HG02852 (cell line): ENCODE data around the gene DAW1.
"Not testable (repeated sequence)": the region's sequence is repeated elsewhere in the genome, so short reads cannot be mapped to it uniquely, and the experiment has no call there.

ENCODE experiments used
- ATAC-seq: cut with Tn5 transposase; IDR thresholded peaks from one replicate; pipeline ENCODE4 v1.9.1; 2021; ENCODE audit warnings: mild to moderate bottlenecking, moderate library complexity; ENCODE audit not compliant: unreplicated experiment

DAW1 gene, protein sequence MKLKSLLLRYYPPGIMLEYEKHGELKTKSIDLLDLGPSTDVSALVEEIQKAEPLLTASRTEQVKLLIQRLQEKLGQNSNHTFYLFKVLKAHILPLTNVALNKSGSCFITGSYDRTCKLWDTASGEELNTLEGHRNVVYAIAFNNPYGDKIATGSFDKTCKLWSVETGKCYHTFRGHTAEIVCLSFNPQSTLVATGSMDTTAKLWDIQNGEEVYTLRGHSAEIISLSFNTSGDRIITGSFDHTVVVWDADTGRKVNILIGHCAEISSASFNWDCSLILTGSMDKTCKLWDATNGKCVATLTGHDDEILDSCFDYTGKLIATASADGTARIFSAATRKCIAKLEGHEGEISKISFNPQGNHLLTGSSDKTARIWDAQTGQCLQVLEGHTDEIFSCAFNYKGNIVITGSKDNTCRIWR

DNA sequence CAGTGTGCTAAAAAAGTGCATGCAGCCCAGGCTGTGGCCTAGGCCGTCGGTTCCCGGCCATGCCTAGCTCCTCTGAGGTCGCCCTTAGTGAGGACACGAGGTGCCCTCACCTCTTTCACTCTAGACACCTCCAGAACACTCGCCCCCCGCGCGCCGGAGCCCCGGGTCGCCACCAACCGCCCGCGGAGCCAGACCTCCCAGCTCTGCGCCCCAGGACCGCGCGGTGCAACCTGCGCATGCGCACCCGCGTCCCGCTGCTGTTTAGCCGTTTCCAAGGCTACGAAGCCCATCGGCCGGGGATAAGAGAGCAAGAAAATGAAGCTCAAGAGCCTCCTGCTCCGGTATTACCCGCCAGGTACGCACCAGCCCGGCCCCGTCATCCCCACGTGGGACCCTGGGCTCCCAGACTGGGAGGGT is at the start of gene DAW1:
Gene DAW1, plus strand, starts transcription at position 257 of the 417 bp plus-strand sequence. Its CDS starts 59 bp downstream, at position 316.
- ATAC-seq: no peak

DNA sequence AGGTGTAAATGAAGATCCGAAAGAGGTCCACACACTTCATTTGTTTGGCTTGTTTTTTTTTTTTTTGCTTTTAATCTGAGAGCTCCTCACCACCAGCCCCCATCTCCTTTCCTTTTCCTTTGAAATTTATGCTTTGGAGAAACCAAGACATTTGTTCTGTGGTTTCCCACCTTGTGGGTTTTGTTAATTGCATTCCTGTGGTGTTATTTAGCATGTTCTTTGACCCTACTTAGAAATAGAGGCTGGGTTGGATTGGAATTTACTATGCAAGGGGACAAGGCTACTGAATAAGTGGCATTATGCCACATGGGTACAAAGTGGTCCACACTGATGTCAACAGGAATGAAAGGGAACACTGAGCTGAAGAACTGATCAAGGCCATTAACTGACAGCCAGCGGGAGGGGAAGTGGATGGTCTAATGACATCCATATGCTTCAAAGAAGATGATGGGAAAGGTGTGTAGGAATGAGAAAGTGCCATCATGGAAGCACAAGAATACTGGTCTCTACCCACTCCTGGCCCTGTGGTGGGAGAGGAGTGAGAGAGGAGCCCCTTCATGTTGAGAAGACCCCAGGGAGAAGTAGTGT is 48.9 kb upstream of the DAW1 start:
- no peak for ATAC-seq

DNA sequence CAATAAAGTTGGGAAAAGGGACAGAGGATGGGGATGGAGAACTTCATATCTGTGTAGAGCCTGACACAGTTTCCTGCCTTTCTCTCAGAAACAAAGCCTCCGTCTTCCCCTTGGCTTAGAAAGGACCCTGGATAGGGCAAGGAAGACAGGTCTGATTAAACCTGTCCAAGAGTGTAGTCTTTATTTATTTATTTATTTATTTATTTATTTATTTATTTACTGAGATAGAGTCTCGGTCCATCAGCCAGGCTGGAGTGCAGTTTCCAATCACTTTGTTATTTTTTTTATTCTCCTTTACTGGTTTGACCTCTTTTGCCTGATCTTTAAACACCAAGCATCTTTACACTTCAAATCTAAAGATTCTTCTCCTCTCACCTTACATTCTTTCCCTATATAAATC is 47.5 kb upstream of the DAW1 start:
- ATAC-seq: no peak

DNA sequence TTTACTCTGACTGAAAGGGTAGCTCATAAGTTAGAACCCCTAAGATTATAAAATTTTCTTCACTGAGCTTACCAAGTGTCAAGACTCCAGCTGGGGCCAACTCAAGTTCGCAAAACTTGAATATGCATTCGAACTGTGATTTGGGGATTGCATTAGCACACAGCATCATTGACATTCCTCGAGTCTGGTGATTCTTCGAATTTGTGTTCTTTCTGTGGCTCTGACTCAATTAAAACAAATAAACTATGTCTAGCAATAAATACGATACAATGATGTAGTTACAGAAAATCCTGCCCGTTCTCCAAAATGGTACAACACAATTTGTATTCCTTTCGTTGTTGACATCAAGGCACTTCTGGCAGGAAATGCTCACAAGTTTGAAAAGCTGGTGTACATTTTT is 46.7 kb upstream of the DAW1 start:
- ATAC-seq: no peak

DNA sequence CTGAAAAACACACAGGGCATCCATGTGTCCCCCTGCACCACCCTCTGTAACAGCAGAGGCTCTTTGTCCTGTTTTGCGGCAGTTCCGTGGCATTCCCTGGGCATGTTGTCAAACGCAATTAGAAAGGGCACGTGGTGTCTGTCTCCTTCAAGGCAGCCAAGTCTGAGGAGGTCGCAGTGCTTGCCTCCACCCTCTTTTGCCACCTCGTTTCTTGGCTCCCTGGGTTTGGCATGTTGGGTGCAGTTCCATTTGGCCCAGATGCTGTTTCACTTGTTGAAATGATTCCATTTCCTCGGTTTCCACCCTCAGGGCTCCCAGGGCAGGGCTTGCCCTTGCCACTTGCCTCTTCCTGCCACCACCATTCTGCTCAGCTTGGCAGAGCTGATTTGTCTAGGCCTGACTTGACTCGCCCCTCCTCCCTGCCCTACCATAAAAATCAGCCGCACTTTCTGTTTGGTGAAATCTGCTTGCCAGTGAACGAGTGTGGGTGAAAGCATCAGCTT is 45.4 kb upstream of the DAW1 start:
- ATAC-seq: no peak

DNA sequence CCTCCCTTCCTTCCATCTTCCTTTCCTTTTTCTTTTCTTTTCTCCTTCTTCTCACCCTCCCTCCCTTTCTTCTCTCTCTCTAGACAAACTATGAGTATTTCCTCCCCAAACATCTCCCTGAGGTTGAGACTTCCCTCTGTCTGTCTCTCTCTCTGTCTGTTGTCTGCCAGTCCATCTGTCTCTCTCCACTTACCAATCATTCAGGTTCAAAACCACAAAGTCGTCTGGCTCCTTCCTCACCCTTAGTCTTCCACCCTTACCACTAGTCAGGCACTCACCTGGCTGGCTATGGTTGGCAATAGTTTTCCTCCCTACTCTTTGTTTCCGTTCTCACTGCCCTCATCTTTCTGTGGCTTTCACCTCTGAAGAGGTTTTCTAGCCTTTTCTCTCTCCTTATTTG is 44.9 kb upstream of the DAW1 start:
- no peak for ATAC-seq

DNA sequence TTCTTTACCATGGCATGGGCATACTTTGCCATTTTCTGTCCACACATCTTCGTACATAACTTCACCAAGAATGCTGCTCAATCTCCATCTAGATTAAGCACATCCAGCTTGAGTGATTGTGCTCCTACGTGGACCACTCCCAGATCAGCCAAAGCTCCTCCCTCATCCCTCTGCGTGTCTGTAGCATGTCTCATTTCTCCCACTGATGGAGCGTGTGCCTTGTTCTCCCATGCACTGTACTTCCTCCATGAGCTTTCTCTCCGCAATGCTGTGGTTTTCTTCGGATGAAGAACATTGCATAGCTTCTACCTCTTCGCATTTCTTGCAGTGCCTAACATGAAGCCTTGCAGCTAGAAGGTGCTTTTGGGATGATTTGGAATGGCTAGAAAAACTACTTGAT is 44.3 kb upstream of the DAW1 start:
- no peak for ATAC-seq

DNA sequence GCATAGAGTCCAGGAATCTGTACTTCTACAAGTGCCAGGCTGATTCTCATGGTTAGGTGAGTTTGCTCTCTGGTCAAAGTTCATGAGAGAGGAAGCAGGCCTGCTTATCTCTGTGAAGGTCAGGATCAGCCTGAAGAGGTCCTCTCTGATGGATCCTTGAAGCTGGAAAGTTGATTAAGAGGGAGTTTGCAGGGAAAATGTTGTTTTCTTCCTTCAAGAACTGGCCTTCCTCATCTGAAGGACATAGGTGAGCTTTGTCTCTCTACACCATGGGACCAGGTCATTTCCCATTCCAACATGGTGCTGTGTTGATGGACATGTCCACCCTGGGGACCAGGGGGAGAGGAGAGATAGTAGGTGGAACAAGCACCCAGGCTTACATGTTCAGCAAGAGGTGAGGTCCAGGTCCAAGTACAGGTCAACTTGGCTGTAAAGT is 42.9 kb upstream of the DAW1 start:
- no peak for ATAC-seq

DNA sequence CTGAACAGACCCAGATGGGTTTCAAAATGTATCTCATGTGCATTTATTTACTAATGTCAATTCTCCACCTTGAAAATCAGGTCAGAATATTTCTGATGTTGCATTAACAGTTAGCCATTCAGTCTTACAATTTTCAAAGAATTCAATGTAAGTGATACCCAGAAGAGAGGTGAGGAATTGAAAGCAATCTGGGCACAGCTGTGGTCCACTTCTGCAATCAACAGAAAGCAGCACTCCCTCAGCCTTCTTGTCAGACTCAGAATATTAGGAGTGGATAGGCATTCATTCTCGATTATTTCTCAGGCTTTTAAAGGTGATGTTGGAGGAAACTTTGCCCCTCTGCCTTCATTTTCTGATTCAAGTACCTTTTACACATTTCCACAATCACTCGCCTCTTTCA is 42.1 kb upstream of the DAW1 start:
- ATAC-seq: no peak

DNA sequence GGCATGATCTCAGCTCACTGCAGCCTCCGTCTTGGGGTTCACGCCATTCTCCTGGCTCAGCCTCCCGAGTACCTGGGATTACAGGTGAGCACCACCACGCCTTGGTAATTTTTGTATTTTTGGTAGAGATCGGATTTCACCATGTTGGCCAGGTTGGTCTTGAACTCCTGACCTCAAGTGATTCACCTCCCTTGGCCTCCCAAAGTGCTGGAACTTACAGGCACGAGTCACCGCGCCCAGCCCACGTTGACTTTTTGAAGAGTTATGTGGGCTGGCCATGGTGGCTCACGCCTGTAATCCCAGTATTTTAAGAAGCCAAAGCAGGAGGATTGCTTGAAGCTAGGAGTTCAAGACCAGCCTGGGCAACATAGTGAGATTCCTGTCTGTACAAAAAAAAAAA is 37.0 kb upstream of the DAW1 start:
- no peak for ATAC-seq

DNA sequence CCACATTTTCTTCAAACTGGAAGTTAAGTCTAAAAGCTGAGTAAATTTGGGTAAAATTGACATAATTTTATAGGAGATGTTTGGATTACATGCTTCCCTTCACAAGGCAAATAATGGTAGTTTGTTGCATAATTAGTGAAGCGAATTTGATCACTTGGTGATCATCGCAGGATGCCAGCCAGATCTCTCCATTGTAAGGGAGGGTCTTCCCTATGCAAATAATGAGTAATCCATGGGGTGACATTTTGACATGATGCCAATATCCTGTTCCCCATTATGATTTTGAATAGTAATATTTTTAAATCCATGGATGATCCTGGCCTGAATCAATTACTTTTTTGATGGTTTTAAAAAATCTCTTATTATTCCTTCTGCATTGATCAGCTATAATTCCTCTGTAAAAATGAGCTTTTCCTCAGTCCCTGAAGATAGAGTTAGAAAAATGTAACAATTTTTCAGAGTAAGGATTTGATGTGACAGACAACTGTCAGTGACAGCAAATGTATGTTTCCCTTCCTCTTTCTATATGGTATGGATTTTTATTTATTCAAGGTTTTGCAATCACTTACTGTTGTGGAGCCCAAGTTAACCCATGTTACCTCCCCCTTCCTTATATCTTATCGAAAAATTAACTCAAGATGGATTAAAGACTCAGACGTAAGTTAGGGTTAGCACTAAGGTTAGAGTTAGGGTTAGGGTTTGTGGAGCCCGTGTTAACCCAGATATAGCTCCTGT is 36.3 kb upstream of the DAW1 start:
- ATAC-seq: no peak

DNA sequence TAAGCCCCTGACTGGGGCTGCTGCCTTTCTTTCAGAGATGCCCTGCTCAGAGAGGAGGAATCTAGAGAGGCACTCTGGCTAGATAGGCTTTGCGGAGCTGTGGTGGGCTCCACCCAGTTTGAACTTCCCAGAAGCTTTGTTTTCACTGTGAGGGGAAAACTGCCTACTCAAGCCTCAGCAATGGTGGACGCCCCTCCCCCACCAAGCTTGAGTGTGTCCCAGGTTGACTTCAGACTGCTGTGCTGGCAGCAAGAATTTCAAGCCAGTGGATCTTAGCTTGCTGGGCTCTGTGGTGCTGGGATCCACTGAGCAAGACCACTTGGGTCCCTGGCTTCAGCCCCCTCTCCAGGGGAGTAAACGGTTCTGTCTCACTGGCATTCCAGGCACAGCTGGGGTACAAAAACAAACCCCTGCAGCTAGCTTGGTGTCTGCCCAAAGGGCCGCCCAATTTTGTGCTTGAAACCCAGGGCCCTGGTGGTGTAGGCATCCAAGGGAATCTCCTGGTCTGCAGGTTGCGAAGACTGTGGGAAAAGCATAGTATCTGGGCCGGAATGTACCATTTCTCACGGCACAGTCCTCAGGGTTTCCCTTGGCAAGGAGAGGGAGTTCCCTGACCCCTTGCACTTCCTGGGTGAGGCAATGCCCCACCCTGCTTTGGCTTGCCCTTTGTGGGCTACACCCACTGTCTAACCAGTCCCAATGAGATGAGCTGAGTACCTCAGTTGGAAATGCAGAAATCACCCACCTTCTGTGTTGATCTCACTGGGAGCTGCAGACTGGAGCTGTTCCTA is 31.9 kb upstream of the DAW1 start:
- not testable (repeated sequence) for ATAC-seq

DNA sequence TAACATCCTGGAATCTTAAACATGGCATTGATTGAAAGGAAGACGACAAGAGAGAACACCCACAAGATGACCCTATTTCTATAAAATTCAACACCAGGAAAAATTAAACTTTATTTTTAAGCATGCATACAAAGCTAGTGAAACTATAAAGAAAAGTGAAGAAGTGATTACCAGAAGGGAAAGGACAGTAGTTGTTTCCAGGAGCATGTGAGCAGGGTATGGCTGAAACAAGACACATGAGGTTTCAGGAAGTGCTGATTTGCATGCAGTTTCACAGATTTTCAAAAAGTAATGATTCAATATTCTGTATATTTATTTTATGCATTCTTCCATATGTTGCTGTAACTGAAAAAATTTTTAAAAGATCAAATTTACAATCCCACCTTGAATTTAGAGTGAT is 24.6 kb upstream of the DAW1 start:
- peak; percentile 53 for ATAC-seq

DNA sequence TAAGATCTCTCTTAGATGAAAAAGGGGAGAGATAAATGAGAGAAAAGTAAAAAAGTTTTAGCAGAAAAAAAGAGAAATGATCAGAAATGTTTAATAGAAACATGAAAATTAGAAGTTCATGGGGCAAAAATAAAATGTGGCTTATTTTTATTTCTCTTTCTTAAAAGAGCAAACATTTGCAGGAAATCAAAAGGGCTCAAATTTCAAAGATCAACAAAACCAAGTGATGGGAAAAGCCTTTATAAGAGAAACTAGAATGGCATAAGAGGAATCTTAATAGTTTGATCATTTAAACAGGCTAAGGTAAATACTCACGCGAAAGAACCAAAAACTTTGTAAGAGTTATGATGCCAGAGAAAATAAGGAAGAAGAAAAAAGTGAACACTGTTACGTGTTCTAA is 23.3 kb upstream of the DAW1 start:
- ATAC-seq: no peak

DNA sequence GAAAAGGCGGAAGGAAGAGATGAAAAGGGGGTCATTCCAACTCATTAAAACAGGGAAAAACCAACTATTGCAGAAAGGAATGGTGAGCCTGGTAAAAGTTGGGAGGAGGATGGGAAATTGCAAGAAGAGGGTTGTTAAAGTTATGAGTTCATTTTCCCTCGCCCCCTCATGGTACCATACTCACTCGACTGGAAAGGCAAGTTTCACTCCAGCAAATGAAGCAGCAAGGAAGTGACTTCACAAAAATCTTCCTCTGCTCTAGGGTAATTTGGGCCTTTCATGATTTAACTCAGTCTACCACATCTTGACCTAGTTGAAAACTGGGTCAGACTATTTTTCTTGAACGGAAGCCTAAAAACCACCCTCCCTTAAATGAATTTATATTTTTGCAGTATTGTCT is 22.8 kb upstream of the DAW1 start:
- peak; percentile 85 for ATAC-seq

DNA sequence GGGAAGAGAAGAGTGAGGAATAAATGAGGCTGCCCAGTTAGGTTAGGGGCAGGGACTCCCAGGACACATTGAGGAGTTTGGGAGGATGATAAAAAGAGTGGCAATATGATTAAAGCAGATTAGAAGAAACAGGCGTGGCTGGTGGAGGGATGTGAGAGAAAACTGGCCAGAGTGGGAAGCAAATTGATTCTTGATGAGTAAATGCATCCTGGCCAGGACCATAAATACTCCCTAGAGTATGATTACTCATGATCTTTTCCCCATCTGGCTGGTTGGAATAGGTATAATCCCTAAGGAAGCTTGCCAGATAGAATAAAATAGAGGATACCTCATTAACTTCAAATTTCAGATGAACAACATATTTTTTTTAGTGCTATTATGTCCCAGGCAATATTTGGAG is 21.5 kb upstream of the DAW1 start:
- ATAC-seq: no peak

DNA sequence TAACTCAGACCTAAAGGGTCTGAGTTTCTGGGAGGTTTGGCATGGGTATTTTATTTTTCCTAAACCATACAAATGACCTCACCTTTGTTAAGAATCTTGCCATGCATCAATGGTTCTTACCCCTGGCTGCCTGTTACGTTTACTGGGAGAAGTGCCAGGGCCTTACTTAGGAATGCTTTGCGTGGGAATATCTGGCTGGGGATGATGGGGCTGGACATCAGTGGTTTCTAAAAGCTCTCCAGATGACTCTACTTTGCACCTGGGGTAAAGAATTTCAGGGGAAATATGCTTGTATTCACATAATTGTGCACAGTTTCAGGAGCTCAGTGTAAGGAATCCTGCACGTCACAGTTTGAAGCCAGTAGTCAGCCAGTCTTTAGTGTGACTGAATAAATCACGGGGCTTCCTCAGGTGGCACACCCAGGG is 18.2 kb upstream of the DAW1 start:
- no peak for ATAC-seq

DNA sequence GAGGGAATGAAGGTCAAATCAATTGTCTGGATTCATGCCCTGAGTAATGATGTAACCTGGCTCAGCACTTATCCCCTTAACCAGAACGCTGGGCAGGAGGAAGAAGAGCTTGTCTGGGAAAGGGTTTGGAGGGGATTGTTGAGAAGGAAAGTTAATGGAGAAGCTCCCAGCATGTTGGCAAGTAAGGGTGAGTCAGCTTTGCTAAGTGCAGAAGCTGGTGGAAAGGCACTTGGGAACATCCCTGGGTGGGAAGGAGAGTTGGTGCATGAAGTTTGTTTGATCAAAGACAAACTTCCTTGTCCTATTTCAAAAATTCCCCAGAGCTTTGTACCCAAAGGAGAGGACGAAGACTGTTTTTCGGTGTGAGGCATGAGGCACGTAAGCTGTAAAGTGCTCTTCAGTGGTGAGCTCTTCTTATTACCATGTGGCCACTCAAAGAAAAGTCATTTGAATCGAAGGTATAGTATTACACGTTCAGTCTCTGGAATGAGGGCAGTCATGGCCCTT is 17.6 kb upstream of the DAW1 start:
- ATAC-seq: no peak

DNA sequence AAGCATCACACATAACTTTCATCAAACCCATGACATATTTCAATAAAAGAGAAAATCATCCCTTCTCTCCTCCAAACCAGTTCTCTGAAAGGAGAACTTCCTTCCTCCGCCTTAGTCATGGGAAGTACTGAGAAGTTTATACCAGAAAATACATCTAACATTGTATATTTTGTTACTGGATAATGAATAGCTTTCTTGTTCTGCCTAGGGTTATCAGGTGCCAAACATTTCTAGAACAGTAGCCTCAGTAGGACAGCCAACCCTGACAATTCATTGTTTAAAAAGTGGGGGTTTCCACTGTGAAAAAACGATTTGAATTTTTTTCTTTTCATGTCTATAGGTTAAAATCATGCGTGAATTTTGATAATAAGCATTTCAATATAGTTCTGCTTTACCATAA is 16.0 kb upstream of the DAW1 start:
- ATAC-seq: no peak

DNA sequence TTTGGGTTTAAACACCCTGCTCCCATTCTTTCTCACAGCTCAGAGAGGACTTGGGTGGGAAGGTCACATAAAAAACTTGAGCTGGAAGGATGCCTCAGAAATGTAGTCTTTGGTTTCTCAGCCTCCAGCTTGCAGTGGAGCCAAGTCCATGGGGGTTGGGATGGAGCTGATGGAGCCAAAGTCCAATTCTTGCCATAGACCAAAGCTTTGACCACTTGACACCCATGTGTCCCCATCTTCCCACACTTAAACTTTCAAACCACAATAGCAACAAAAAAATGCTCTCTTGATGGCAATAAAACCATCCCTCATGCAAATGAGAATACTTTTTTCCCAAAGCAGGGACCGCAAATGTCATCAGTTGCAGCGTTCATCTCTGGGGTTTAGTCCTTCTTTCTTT is 14.7 kb upstream of the DAW1 start:
- ATAC-seq: no peak

DNA sequence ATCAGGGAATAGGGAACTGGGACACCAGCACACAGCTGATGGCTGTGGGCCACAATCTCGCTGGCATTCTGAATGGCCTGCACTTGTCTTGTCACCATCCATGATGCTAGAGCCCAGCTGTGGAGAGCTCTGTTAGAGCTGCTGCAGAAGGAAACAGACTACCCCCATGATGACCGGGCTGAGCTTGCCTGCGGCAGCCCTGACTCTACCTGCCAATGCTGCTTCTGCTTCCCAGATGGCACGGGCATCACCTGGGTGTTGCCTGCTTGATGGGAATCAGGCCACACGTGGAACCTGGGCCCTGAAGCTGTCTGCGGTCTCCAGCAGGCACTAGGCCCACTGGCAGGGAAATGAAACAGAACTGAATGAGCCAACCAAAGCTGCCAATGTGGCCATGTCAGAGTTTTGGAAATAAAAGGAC is 11.2 kb upstream of the DAW1 start:
- ATAC-seq: no peak
